Endothelial cell (in vitro differentiated cells): ENCODE data around the gene CEACAM21. TPM values are rescaled to one million over a fixed set of nuclear protein-coding genes. Genes with fewer than 3 reads are reported as not detected.

Source experiments
- DNase-seq: peaks from one replicate; pipeline ENCODE4 v3.0.0; 2021; ENCODE audit warnings: low spot score
- H3K27ac Mint-ChIP-seq: one replicate; pipeline ENCODE4 v1.8.0; 2021; ENCODE audit warnings: mixed read lengths, inconsistent platforms; ENCODE audit not compliant: unreplicated experiment
- H3K27me3 Mint-ChIP-seq: one replicate; pipeline ENCODE4 v1.8.0; 2021; ENCODE audit warnings: mild to moderate bottlenecking, moderate library complexity, mixed read lengths, inconsistent platforms; ENCODE audit not compliant: unreplicated experiment
- H3K36me3 Mint-ChIP-seq: one replicate; pipeline ENCODE4 v1.8.0; 2021; ENCODE audit warnings: mild to moderate bottlenecking, low read depth, mixed read lengths, inconsistent platforms; ENCODE audit not compliant: unreplicated experiment
- H3K4me1 Mint-ChIP-seq: one replicate; pipeline ENCODE4 v1.8.0; 2021; ENCODE audit warnings: mild to moderate bottlenecking, mixed read lengths, inconsistent platforms; ENCODE audit not compliant: unreplicated experiment
- H3K4me3 Mint-ChIP-seq: one replicate; pipeline ENCODE4 v1.8.0; 2021; ENCODE audit warnings: mild to moderate bottlenecking, mixed read lengths, inconsistent platforms; ENCODE audit not compliant: unreplicated experiment
- H3K9me3 Mint-ChIP-seq: one replicate; pipeline ENCODE4 v1.8.0; 2021; ENCODE audit warnings: mixed read lengths, inconsistent platforms; ENCODE audit not compliant: unreplicated experiment
- total RNA-seq: library from RNA; stranded (reverse); fragmentation: NEBNext Ultra II Directional; extraction: Animal tissue kit (Norgen Biotek cat#: 25700); gene quantifications from one replicate; pipeline ENCODE4 v1.2.1, GENCODE V29; 2021; ENCODE audit not compliant: unreplicated experiment
- TF ChIP-seq, protein P1 (sequence below): fragments of 200-600 bp; sonication (generic); IDR thresholded peaks from one replicate; pipeline ENCODE4 v1.5.0; 2021; ENCODE audit warnings: antibody characterized with exemption; ENCODE audit not compliant: unreplicated experiment

CEACAM21 gene
- total RNA-seq, 1 donor from 2014 or later = 74.1 TPM

DNA sequence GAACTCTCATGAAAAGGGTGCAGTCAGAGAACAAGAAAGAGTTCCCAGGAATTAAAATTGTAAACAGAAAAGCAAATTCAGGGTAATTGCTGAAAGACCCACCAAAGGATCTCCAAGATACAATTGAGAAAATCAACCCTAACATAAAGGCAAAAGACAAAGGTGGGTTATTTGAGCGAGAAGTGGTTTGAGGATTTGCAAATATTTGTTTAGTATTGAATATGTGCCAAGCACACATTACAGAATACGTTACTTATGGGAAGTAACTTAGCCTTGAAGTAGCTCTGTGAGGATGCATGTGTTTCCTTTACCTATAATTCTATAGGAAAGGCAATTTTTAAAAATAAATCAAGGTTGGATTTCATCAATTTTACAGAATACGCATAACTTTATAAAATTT lies 10.0 kb upstream of the CEACAM21 start:
- TF ChIP-seq, protein P1, sequence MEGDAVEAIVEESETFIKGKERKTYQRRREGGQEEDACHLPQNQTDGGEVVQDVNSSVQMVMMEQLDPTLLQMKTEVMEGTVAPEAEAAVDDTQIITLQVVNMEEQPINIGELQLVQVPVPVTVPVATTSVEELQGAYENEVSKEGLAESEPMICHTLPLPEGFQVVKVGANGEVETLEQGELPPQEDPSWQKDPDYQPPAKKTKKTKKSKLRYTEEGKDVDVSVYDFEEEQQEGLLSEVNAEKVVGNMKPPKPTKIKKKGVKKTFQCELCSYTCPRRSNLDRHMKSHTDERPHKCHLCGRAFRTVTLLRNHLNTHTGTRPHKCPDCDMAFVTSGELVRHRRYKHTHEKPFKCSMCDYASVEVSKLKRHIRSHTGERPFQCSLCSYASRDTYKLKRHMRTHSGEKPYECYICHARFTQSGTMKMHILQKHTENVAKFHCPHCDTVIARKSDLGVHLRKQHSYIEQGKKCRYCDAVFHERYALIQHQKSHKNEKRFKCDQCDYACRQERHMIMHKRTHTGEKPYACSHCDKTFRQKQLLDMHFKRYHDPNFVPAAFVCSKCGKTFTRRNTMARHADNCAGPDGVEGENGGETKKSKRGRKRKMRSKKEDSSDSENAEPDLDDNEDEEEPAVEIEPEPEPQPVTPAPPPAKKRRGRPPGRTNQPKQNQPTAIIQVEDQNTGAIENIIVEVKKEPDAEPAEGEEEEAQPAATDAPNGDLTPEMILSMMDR = no peak
- no peaks in the 10 kb centered on the region for H3K9me3 Mint-ChIP-seq
- peaks cover 12% of the 10 kb centered on the region for H3K27me3 Mint-ChIP-seq
- peaks cover 12% of the 10 kb centered on the region for H3K36me3 Mint-ChIP-seq
- peak overlapping the region; percentile 91 for H3K4me3 Mint-ChIP-seq
- peak overlapping the region; percentile 43 for H3K27ac Mint-ChIP-seq
- H3K4me1 Mint-ChIP-seq = peaks cover 32% of the 10 kb centered on the region
- DNase-seq = no peak

DNA sequence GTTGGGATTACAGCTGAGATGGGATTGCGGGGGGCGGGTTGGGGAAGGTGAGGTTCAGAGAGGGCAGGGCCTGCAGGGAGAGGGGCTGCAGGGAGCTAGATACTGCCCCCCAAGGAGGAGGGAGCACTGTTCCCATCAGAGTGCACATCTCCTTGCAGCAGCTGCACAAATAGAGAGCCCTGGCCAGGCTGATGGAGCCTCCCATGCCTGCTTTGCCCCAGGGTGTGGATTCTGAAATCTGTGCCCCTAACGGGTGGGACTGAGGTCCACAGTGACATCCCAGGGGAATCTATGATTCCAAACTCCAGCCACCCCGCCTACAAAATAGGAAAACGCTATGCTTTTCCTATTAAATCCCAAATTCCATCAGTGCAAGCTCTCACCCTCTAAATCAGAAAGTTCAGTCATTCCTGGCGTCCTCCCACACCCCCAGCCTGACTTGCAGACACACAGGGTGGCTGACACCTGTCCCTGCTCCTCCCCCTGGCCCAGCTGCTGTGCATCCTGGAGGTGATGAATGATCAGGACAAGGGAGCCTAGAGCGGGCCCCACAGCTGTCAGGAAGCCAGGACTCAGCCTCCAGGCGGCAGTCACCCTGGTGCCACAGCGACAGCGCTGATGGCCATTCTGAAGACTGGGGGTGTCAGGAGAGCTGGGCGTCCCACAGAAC lies 6.3 kb upstream of the CEACAM21 start:
- H3K4me3 Mint-ChIP-seq = peak overlapping the region; percentile 47
- H3K4me1 Mint-ChIP-seq = peaks cover 13% of the 10 kb centered on the region
- TF ChIP-seq, protein P1 = no peak
- H3K9me3 Mint-ChIP-seq = no peaks in the 10 kb centered on the region
- H3K27me3 Mint-ChIP-seq = peaks cover 2% of the 10 kb centered on the region
- DNase-seq = no peak
- peaks cover 27% of the 10 kb centered on the region for H3K36me3 Mint-ChIP-seq
- no peak overlapping the region for H3K27ac Mint-ChIP-seq

DNA sequence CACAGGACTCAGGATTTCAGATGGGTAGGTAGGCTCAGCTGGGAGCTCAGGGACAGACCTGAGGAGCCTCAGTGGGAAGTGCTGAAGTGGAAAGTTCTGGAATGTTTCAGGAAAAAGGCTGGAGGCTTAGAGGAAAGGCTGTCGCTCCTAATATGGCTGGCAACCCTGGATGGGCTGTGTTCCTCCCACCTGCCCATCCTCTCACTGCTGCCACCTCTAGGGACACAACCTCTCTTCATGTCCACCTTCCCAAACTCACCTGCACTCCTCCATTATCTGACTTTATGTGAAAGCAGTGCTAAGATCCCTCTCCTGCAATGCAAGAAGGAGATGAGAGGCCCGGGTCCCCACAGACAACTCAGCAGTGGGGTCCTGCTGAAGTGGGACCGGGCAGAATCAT lies 5.8 kb upstream of the CEACAM21 start:
- Mint-ChIP-seq H3K27me3 (peaks cover 2% of the 10 kb centered on the region), H3K27ac (no peak overlapping the region), H3K36me3 (peaks cover 29% of the 10 kb centered on the region), H3K9me3 (no peaks in the 10 kb centered on the region), H3K4me3 (no peak overlapping the region), H3K4me1 (peaks cover 14% of the 10 kb centered on the region)
- TF ChIP-seq, protein P1 = no peak
- DNase-seq = no peak

DNA sequence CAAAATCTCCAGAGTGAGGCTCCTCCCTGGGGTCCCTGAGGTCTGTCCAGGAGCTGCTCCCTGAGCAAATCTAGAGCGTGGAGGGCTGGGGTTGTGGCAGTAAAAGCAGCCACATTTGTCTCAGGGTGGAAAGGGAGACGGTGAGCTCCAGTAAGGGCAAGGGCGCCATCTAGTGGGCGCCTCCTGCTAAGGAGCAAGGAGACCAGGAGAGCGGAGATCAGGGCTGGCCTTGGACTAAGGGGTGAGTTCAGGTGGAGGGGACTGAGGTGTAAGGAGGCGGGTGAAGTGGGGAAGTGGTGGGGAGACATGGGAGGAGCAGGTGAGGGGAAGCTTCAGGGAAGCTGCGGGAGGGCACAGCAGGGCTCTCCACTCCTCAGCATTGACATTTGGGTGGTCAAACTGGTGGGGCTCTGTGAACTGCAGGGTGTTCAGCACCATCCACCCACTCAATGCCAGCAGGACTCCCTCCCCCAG lies 5.3 kb upstream of the CEACAM21 start:
- DNase-seq = peak; percentile 89
- peaks cover 33% of the 10 kb centered on the region for H3K36me3 Mint-ChIP-seq
- TF ChIP-seq, protein P1 = peak; percentile 75
- H3K27me3 Mint-ChIP-seq = peaks cover 2% of the 10 kb centered on the region
- H3K9me3 Mint-ChIP-seq = no peaks in the 10 kb centered on the region
- peaks cover 17% of the 10 kb centered on the region for H3K4me1 Mint-ChIP-seq
- H3K4me3 Mint-ChIP-seq = no peak overlapping the region
- no peak overlapping the region for H3K27ac Mint-ChIP-seq

DNA sequence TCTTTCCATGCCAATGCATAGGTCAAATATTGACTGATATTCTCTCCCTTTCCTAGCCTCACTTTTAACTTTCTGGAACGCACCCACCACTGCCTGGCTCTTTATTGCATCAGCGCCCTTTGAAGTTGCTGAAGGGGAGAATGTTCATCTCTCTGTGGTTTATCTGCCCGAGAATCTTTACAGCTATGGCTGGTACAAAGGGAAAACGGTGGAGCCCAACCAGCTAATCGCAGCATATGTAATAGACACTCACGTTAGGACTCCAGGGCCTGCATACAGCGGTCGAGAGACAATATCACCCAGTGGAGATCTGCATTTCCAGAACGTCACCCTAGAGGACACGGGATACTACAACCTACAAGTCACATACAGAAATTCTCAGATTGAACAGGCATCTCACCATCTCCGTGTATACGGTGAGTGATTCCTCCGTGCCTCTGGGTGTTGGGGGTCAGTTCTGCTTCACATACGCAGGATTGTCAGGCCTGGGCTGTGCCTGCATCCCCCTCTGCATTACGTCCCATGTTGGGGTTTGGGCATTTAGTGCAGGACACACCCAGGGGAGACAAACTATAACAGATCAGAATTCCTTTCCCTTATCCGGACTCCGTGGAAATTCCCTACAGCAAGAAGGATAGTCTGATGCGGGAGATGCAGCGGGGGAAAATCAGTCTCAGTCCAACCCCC lies 1.3 kb downstream of the CEACAM21 start:
- H3K27me3 Mint-ChIP-seq = peaks cover 4% of the 10 kb centered on the region
- DNase-seq = no peak
- H3K4me1 Mint-ChIP-seq = peaks cover 13% of the 10 kb centered on the region
- peaks cover 24% of the 10 kb centered on the region for H3K9me3 Mint-ChIP-seq
- peaks cover 81% of the 10 kb centered on the region for H3K36me3 Mint-ChIP-seq
- TF ChIP-seq, protein P1 = no peak
- peak overlapping the region; percentile 64 for H3K27ac Mint-ChIP-seq
- H3K4me3 Mint-ChIP-seq = peak overlapping the region; percentile 84
